ENCODE measurements around the gene WNT10A.
"Not testable (repeated sequence)": the region's sequence is repeated elsewhere in the genome, so short reads cannot be mapped to it uniquely, and the experiment has no call there.

Gene WNT10A

GRCh38 chr2:218927876-218928275 is 47.2 kb downstream of the WNT10A start:
- DNase-seq = peak in 5 of 56 donors; percentile 2 to 14 (median 6)

- not testable (repeated sequence) for DNase-seq
These were observed 49.8 kb downstream of the WNT10A start for GRCh38 chr2:218930488-218930887.

GRCh38 chr2:218931751-218932150 is 51.1 kb downstream of the WNT10A start:
- not testable (repeated sequence) for DNase-seq

Measured in nucleus accumbens (tissue), 56 donors.